ENCODE measurements around the gene TNFSF15. TPM values are rescaled to one million over a fixed set of nuclear protein-coding genes. Genes with fewer than 3 reads are reported as not detected.

TNFSF15 gene
- total and polyA plus RNA-seq, 2 experiments from 2014 or later: 0.06 to 0.07 TPM

- Mint-ChIP-seq H3K4me1 (no peaks in the 10 kb centered on the region), H3K9me3 (no peaks in the 10 kb centered on the region), H3K27me3 (ENCODE audit: insufficient read depth, low read depth, poor library complexity) (no peaks in the 10 kb centered on the region), H3K4me3 (no peak overlapping the region), H3K27ac (no peak overlapping the region), H3K36me3 (ENCODE audit: low read depth) (no peaks in the 10 kb centered on the region)
- no peak for TF ChIP-seq NANOG (IDR thresholded peaks at IDR 0.05; ENCODE audit: borderline replicate concordance)
- TF ChIP-seq STAT1 (IDR thresholded peaks at IDR 0.05; ENCODE audit: unreplicated experiment): no peak
- TF ChIP-seq JUNB (IDR thresholded peaks at IDR 0.05; ENCODE audit: unreplicated experiment): no peak
- TF ChIP-seq EZH2phosphoT487 (IDR thresholded peaks at IDR 0.05; ENCODE audit: unreplicated experiment): no peak
- no peak for TF ChIP-seq POLR2AphosphoS5 (IDR thresholded peaks at IDR 0.05; ENCODE audit: low read depth)
- no peak for TF ChIP-seq EZH2 (IDR thresholded peaks at IDR 0.05; ENCODE audit: low read depth, unreplicated experiment)
- TF ChIP-seq CTCF (conservative IDR thresholded peaks at IDR 0.05; ENCODE audit: low read depth in 2 of 2): no peak
- no peak for TF ChIP-seq REST (IDR thresholded peaks at IDR 0.05; ENCODE audit: unreplicated experiment)
- no peak for TF ChIP-seq ETS1 (IDR thresholded peaks at IDR 0.05)
- no peak for TF ChIP-seq ZNF331 (CRISPR knock-in tag; IDR thresholded peaks at IDR 0.05; ENCODE audit: low read depth)
- no peak for TF ChIP-seq ZNF114 (CRISPR knock-in tag; IDR thresholded peaks at IDR 0.05)
- TF ChIP-seq, protein P1, sequence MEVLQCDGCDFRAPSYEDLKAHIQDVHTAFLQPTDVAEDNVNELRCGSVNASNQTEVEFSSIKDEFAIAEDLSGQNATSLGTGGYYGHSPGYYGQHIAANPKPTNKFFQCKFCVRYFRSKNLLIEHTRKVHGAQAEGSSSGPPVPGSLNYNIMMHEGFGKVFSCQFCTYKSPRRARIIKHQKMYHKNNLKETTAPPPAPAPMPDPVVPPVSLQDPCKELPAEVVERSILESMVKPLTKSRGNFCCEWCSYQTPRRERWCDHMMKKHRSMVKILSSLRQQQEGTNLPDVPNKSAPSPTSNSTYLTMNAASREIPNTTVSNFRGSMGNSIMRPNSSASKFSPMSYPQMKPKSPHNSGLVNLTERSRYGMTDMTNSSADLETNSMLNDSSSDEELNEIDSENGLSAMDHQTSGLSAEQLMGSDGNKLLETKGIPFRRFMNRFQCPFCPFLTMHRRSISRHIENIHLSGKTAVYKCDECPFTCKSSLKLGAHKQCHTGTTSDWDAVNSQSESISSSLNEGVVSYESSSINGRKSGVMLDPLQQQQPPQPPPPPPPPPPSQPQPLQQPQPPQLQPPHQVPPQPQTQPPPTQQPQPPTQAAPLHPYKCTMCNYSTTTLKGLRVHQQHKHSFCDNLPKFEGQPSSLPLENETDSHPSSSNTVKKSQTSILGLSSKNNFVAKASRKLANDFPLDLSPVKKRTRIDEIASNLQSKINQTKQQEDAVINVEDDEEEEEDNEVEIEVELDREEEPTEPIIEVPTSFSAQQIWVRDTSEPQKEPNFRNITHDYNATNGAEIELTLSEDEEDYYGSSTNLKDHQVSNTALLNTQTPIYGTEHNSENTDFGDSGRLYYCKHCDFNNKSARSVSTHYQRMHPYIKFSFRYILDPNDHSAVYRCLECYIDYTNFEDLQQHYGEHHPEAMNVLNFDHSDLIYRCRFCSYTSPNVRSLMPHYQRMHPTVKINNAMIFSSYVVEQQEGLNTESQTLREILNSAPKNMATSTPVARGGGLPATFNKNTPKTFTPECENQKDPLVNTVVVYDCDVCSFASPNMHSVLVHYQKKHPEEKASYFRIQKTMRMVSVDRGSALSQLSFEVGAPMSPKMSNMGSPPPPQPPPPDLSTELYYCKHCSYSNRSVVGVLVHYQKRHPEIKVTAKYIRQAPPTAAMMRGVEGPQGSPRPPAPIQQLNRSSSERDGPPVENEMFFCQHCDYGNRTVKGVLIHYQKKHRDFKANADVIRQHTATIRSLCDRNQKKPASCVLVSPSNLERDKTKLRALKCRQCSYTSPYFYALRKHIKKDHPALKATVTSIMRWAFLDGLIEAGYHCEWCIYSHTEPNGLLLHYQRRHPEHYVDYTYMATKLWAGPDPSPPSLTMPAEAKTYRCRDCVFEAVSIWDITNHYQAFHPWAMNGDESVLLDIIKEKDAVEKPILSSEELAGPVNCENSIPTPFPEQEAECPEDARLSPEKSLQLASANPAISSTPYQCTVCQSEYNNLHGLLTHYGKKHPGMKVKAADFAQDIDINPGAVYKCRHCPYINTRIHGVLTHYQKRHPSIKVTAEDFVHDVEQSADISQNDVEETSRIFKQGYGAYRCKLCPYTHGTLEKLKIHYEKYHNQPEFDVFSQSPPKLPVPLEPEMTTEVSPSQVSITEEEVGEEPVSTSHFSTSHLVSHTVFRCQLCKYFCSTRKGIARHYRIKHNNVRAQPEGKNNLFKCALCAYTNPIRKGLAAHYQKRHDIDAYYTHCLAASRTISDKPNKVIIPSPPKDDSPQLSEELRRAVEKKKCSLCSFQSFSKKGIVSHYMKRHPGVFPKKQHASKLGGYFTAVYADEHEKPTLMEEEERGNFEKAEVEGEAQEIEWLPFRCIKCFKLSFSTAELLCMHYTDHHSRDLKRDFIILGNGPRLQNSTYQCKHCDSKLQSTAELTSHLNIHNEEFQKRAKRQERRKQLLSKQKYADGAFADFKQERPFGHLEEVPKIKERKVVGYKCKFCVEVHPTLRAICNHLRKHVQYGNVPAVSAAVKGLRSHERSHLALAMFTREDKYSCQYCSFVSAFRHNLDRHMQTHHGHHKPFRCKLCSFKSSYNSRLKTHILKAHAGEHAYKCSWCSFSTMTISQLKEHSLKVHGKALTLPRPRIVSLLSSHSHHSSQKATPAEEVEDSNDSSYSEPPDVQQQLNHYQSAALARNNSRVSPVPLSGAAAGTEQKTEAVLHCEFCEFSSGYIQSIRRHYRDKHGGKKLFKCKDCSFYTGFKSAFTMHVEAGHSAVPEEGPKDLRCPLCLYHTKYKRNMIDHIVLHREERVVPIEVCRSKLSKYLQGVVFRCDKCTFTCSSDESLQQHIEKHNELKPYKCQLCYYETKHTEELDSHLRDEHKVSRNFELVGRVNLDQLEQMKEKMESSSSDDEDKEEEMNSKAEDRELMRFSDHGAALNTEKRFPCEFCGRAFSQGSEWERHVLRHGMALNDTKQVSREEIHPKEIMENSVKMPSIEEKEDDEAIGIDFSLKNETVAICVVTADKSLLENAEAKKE (CRISPR knock-in tag; IDR thresholded peaks at IDR 0.05): no peak
- no peak for TF ChIP-seq CREB1 (CRISPR knock-in tag; IDR thresholded peaks at IDR 0.05; ENCODE audit: low read depth)
- ATAC-seq: no peak
- Histone ChIP-seq H3K36me3 (ENCODE audit: insufficient read depth) (no peaks in the 10 kb centered on the region), H3K4me1 (ENCODE audit: insufficient read depth) (no peaks in the 10 kb centered on the region), H2AFZ (no peak overlapping the region), H4K20me1 (replicated peaks; ENCODE audit: insufficient read depth) (no peaks in the 10 kb centered on the region; the same call in 1 of the 2 replicates), H3K27me3 (ENCODE audit: insufficient read depth) (no peaks in the 10 kb centered on the region), H3K4me3 (no peak overlapping the region), H3K79me2 (replicated peaks; ENCODE audit: insufficient read depth) (no peaks in the 10 kb centered on the region), H3K9me2 (ENCODE audit: insufficient read depth) (0 out of 2 replicates have a peak, but pooled peaks cover 3% of the 10 kb centered on the region), H3F3A (replicated peaks; ENCODE audit: low read depth) (no peaks in the 10 kb centered on the region), H3K4me2 (no peak overlapping the region), H3K27ac (ENCODE audit: low read depth) (no peak overlapping the region)
- DNase-seq (ENCODE audit: low spot score): no peak
Observed at GRCh38 chr9:114770991-114771390, 34.8 kb downstream of the TNFSF15 start.

Data from GM23338 (cell line).